AG10803 (cell line): Measurements from ENCODE around the gene THRB.
"Not testable (repeated sequence)": the region's sequence is repeated elsewhere in the genome, so short reads cannot be mapped to it uniquely, and the experiment has no call there.

Source experiments
- DNase-seq: peaks from one replicate; pipeline ENCODE4 v3.0.0; 2010; ENCODE audit warnings: low read depth
- H3K4me3 ChIP-seq: 2 replicates; pipeline ENCODE4 v1.5.1; 2011; ENCODE audit warnings: mild to moderate bottlenecking, low read length, control low read depth
- TF ChIP-seq, protein P1 (sequence below): conservative IDR thresholded peaks from 2 replicates; pipeline ENCODE4 v1.5.1; 2011; ENCODE audit warnings: mild to moderate bottlenecking, low read length, control low read depth, inconsistent platforms

The THRB gene

DNA sequence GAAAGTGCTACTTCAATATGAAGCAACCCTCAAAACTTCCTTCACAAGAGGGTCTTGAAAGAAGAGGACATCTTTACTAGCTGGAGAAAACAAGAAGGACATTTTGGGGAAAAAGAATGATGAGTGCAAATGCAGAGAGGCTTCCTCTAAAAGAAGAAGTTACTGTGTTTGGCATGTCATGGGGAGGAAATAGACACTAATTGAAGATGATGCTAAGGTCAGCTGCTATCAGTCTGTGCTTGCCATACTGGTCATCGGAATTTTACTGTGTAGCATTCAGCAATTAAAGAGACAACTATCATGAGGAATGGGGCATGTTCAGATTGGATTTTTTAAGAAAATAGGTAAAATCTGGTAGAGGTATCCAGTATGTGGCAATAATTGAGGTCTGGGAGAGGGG lies 60.0 kb downstream of the THRB start:
- H3K4me3 ChIP-seq: no peak overlapping the region
- TF ChIP-seq, protein P1, sequence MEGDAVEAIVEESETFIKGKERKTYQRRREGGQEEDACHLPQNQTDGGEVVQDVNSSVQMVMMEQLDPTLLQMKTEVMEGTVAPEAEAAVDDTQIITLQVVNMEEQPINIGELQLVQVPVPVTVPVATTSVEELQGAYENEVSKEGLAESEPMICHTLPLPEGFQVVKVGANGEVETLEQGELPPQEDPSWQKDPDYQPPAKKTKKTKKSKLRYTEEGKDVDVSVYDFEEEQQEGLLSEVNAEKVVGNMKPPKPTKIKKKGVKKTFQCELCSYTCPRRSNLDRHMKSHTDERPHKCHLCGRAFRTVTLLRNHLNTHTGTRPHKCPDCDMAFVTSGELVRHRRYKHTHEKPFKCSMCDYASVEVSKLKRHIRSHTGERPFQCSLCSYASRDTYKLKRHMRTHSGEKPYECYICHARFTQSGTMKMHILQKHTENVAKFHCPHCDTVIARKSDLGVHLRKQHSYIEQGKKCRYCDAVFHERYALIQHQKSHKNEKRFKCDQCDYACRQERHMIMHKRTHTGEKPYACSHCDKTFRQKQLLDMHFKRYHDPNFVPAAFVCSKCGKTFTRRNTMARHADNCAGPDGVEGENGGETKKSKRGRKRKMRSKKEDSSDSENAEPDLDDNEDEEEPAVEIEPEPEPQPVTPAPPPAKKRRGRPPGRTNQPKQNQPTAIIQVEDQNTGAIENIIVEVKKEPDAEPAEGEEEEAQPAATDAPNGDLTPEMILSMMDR: no peak
- DNase-seq: no peak

DNA sequence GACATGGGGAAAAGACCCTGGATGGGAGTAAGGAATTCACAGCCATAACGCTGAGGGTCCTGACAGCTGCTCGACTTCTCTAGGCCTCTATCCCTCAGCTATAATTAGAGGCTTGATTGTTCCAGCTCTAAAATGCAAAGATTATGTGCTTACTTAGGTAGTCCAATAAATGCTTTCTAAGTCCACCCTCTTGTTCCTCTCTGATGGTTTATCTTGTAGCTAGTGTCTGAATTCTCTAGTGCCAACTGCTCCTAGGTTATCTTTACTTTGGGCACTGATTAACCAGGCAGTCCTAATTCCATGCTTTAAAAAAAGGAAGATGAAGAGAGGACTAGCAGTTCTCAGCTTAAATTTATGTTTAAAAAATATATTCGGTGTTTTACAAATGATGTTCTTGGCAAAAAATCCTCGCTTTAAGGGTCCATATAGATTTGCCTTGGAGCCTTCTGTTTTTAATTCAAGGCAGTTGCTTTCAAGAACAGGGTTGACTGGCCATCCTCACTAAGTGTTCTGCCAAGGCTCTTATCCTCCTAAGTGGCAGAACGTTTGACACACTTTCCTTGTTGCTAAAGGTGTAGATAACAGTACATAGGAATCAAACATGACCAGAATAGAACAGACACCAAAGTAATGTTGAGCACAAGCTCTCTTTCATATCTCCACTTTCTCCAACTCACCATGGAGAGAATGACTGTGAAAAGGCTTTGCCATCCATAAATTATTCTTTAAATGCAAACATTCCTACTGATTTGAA lies 60.6 kb downstream of the THRB start:
- TF ChIP-seq, protein P1: no peak
- no peak overlapping the region for H3K4me3 ChIP-seq
- DNase-seq: no peak

DNA sequence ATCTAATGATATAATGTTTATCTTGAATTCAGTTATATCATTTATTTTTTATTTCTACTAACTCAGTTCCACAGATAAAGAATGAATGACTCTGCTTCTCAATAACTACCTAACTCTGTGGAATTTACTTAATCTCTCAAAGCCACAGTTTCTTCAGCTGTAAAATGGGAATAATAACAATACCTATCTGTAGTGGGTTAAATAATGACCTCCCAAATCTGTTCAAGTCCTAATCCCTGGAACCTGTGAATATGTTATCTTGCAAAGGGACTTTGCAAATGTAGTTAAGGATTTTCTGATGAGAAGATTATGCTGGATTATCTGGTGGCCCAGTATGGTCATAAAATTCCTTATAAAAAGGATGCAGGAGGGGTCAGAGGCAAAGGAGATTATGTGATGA lies 61.7 kb downstream of the THRB start:
- H3K4me3 ChIP-seq: no peak overlapping the region
- TF ChIP-seq, protein P1: no peak
- DNase-seq: no peak

DNA sequence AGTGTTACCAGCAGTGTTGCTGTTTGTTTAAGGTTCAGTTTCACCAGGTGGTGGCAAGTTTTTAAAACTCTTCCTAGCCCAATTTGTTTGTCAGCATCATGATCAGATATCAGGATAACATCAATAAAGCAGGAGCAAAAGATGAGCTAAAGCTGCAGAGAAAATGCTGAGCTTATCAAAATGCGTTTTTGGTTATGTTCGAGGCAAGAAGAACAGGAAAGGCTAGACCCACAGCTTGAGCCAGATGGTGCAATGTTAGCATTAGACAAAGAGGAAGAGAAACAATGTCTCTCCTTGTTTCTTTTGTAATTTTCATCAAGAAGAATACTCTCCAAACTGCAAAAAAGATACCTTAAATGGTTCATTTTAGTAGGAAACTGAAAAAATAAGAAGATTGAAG lies 66.2 kb downstream of the THRB start:
- TF ChIP-seq, protein P1: no peak
- H3K4me3 ChIP-seq: no peak overlapping the region
- no peak for DNase-seq

DNA sequence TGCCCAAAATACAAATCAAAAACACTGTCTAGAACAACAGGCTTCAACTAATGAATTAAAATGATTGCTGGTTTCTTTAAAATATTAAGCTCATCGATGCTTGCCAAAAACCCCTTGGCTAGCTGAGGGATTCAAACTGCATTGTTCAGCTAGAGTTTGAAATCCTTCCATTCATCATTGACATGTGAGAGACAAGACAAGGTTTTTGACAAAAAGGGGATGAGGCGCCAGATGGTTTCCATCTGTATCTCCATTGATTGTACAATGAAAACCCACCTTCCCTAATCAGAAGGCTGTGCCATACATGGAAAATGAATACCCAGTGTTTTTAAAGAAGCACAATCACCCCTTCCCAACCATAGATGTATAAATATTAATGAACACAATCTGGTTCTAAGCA lies 67.8 kb downstream of the THRB start:
- TF ChIP-seq, protein P1: no peak
- no peak for DNase-seq
- H3K4me3 ChIP-seq: no peak overlapping the region

DNA sequence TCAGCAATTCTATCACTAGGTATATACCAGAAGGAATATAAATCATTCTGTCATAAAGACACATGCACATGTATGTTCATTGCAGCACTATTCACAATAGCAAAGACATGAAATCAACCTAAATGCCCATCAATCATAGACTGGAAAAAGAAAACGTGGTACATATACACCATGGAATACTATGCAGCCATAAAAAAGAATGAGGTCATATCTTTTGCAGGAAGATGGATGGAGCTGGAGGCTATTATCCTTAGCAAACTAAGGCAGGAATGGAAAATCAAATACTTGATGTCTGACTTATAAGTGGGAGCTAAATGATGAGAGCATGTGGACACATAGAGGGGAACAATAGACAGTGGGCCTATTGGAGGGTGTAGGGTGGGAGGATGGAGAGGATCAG lies 73.8 kb downstream of the THRB start:
- not testable (repeated sequence) for DNase-seq

DNA sequence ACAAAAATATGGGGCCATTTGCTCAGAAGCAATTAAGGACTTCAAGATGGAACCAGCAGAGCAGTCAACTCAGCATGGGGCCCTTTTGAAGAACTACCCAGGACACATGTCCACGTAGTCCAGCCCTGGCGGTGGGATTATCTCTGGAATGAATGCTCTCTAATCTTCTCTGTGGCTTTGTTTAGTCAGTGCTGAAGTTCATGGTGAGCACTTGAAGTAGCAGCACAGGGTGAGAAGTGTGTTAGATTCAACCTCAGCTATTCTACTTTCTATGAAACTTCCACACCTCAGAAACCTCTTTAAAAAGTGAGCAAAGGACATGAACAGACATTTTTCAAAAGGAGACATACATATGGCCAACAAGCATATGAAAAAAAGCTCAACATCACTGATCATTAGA lies 74.4 kb downstream of the THRB start:
- TF ChIP-seq, protein P1: no peak
- no peak for DNase-seq
- no peak overlapping the region for H3K4me3 ChIP-seq

More for the DNA sequence above, 73.8 kb downstream of the THRB start:
- not testable (repeated sequence) for H3K4me3 ChIP-seq
